Activated naive CD8-positive, alpha-beta T cell (primary cell): Measurements from ENCODE around the gene UBE2C.

Experiments used
- H3K27ac Mint-ChIP-seq: one replicate; pipeline ENCODE4 v1.8.0; 2021; ENCODE audit warnings: mixed read lengths
- H3K27me3 Mint-ChIP-seq: one replicate; pipeline ENCODE4 v1.8.0; 2021; ENCODE audit warnings: mixed read lengths
- H3K36me3 Mint-ChIP-seq: one replicate; pipeline ENCODE4 v1.8.0; 2021; ENCODE audit warnings: mixed read lengths
- H3K4me1 Mint-ChIP-seq: one replicate; pipeline ENCODE4 v1.8.0; 2021; ENCODE audit warnings: low read depth, mixed read lengths
- H3K4me3 Mint-ChIP-seq: one replicate; pipeline ENCODE4 v1.8.0; 2021; ENCODE audit warnings: mild to moderate bottlenecking, mixed read lengths
- H3K9me3 Mint-ChIP-seq: one replicate; pipeline ENCODE4 v1.8.0; 2021; ENCODE audit warnings: low read depth, mixed read lengths

The UBE2C gene

GRCh38 chr20:45834797-45835161, 22.3 kb downstream of the UBE2C start:
- Mint-ChIP-seq H3K27me3 (no peaks in the 10 kb centered on the region), H3K27ac (no peak overlapping the region), H3K4me3 (peak overlapping the region; percentile 68), H3K9me3 (no peaks in the 10 kb centered on the region), H3K4me1 (peaks cover 10% of the 10 kb centered on the region), H3K36me3 (no peaks in the 10 kb centered on the region)

DNA sequence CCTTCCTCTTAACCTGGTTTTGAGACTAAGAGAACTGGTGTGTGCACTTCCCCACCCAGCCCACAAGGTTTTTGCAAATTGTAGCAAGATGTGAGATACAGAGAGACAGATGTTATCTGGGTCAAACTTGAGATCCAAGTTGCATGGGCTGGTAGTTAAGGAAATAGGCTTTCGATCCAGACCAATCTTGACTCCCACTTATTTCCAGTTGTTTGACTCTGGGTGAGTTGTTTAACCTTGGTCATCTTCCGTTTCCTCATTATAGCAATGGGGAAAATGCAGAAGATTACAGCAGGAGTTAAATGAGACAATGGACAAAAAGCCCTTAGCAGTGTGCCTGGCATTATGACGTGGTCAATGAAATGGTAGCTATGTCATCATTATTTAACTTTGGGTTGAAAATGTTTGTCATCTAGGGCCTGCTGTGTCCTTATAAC, 22.9 kb downstream of the UBE2C start:
- no peak overlapping the region for H3K27ac Mint-ChIP-seq
- H3K4me1 Mint-ChIP-seq, result peaks cover 10% of the 10 kb centered on the region
- no peaks in the 10 kb centered on the region for H3K36me3 Mint-ChIP-seq
- H3K27me3 Mint-ChIP-seq, result no peaks in the 10 kb centered on the region
- H3K9me3 Mint-ChIP-seq, result no peaks in the 10 kb centered on the region
- peak overlapping the region; percentile 40 for H3K4me3 Mint-ChIP-seq

DNA sequence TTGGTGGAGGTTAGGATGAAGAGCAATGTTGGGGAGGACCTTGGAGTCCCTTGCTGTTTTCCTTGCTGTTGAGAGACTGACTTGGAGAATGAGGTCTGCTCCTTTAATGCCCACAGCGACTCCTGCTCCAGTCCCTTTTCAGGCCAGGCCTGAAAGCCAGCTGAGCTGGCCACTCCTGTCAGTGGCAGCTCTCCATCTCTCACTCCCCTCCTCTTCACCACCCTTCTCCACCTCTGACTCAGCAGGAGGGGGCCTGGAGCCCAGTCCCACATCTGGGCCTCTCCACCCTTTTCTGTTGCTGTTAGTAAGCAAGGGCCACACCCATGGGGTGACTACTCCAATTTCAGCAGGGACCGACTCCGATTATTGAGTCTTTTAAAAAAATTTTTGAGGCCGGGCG, 23.4 kb downstream of the UBE2C start:
- no peak overlapping the region for H3K27ac Mint-ChIP-seq
- H3K36me3 Mint-ChIP-seq, result no peaks in the 10 kb centered on the region
- H3K9me3 Mint-ChIP-seq, result no peaks in the 10 kb centered on the region
- H3K4me3 Mint-ChIP-seq, result no peak overlapping the region
- H3K27me3 Mint-ChIP-seq, result no peaks in the 10 kb centered on the region
- peaks cover 10% of the 10 kb centered on the region for H3K4me1 Mint-ChIP-seq

DNA sequence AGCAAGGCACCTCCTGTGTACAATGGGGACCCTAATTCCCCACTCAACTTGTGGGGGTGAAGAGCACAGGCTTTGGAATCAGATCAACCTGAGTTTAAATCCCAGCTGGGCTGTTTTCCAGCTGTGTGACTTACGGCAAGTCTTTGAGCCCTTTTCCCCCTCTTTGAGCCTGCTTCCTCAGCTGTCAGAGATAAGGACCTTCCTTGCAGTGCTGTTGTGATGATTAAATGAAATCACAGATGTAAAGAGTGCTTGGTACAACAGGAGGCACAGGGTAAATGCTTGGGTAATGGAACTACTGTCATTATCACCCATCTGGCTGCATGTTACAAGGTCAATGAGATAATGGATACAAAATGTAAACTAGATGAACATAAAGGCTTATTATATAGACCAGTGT, 24.4 kb downstream of the UBE2C start:
- no peak overlapping the region for H3K4me3 Mint-ChIP-seq
- H3K27me3 Mint-ChIP-seq, result no peaks in the 10 kb centered on the region
- peaks cover 10% of the 10 kb centered on the region for H3K4me1 Mint-ChIP-seq
- no peaks in the 10 kb centered on the region for H3K36me3 Mint-ChIP-seq
- no peak overlapping the region for H3K27ac Mint-ChIP-seq
- H3K9me3 Mint-ChIP-seq, result no peaks in the 10 kb centered on the region

DNA sequence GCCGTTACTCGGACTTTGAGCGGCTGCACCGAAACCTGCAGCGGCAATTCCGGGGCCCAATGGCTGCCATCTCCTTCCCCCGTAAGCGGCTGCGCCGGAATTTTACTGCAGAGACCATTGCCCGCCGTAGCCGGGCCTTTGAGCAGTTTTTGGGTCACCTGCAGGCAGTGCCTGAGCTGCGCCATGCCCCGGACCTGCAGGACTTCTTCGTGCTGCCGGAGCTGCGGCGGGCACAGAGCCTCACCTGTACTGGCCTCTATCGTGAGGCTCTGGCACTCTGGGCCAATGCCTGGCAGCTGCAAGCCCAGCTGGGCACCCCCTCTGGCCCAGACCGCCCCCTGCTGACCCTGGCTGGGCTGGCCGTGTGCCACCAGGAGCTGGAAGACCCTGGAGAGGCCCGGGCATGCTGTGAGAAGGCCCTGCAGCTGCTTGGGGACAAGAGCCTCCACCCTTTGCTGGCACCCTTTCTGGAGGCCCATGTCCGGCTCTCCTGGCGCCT, 28.3 kb downstream of the UBE2C start:
- Mint-ChIP-seq H3K27ac (no peak overlapping the region), H3K36me3 (no peaks in the 10 kb centered on the region), H3K4me1 (no peaks in the 10 kb centered on the region), H3K27me3 (no peaks in the 10 kb centered on the region), H3K9me3 (no peaks in the 10 kb centered on the region), H3K4me3 (no peak overlapping the region)

DNA sequence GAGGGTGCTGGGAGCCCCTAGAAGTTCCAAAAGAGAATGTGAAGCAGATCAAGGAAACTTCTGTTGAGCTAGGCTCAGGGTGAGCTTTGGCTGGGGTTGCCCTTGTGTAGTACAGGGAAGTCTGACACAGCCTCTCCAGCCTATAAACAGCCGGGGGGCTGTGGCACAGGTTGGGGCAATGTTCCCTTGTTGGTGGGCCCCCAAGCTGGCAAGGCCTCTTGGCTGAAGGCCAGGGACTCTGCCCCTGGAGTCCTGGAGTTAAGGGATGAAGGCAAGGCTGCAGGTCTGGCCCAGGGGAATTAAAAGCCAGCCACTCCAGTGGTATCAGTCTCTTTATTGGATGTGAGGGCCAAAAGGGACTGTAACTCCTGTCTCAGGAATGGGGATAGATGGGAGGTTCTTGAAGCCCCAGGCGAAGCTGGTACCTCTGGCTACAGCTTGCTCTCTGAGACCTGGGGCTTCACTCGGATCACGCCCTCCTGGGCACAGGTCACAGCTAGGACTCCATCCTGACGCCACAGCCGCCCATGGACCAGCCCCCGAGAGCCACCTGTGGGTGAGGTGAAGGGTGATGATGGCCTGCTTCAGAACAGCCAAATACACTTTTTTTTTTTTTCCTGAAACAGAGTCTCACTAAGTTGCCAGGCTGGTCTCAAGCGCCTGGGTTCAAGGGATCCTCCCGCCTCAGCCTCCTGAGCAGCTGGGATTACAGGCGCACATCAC, 29.1 kb downstream of the UBE2C start:
- H3K27ac Mint-ChIP-seq, result no peak overlapping the region
- no peaks in the 10 kb centered on the region for H3K36me3 Mint-ChIP-seq
- no peak overlapping the region for H3K4me3 Mint-ChIP-seq
- no peaks in the 10 kb centered on the region for H3K4me1 Mint-ChIP-seq
- no peaks in the 10 kb centered on the region for H3K27me3 Mint-ChIP-seq
- no peaks in the 10 kb centered on the region for H3K9me3 Mint-ChIP-seq

- Mint-ChIP-seq H3K4me3 (no peak overlapping the region), H3K36me3 (no peaks in the 10 kb centered on the region), H3K9me3 (no peaks in the 10 kb centered on the region), H3K27me3 (no peaks in the 10 kb centered on the region), H3K27ac (no peak overlapping the region), H3K4me1 (no peaks in the 10 kb centered on the region)
These were observed 29.8 kb downstream of the UBE2C start for GRCh38 chr20:45842169-45842812.

DNA sequence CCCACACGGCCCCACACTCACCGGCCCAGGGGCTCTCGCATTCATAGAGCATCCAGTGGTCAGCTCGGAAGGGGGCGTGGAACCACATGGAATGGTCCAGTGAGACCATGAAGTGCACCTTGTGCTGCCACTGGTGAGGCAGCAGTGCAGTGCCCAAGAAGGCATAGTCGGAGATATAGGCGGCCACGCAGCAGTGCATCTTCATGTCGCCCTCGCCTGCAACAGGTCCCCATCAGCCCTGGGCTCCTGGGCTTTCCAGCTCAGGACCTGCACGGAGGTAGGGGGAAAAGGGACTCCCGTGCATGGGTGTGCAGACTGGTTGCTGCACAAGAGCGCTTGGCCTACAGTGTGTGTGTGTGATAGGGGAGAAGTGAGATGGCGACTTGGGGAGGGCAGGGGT, 31.1 kb downstream of the UBE2C start:
- no peak overlapping the region for H3K4me3 Mint-ChIP-seq
- H3K27ac Mint-ChIP-seq, result no peak overlapping the region
- H3K36me3 Mint-ChIP-seq, result no peaks in the 10 kb centered on the region
- H3K9me3 Mint-ChIP-seq, result no peaks in the 10 kb centered on the region
- H3K27me3 Mint-ChIP-seq, result no peaks in the 10 kb centered on the region
- no peaks in the 10 kb centered on the region for H3K4me1 Mint-ChIP-seq

DNA sequence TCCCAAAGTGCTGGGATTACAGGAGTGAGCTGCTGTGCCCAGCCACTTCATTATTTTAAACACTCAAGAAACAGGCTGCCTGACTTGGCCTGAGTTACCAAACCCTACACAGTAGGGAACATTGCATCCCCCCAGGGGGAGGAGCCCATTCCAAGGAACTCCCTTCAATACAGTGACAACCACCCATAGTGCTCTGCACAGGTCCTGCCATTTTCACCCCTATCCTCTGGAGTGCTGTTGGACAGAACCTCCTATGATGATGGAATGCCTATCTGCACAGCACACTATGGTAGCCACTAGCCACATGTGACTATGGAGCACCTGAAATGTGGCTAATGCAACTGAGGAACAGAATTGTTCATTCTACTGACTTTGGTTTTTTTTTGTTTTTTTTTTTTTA, 33.0 kb downstream of the UBE2C start:
- H3K27ac Mint-ChIP-seq, result no peak overlapping the region
- H3K4me3 Mint-ChIP-seq, result no peak overlapping the region
- no peaks in the 10 kb centered on the region for H3K9me3 Mint-ChIP-seq
- H3K27me3 Mint-ChIP-seq, result no peaks in the 10 kb centered on the region
- peaks cover 2% of the 10 kb centered on the region for H3K36me3 Mint-ChIP-seq
- peaks cover 2% of the 10 kb centered on the region for H3K4me1 Mint-ChIP-seq

GRCh38 chr20:45848421-45848820, 36.0 kb downstream of the UBE2C start:
- H3K9me3 Mint-ChIP-seq, result no peaks in the 10 kb centered on the region
- H3K4me3 Mint-ChIP-seq, result no peak overlapping the region
- H3K27ac Mint-ChIP-seq, result no peak overlapping the region
- peaks cover 7% of the 10 kb centered on the region for H3K36me3 Mint-ChIP-seq
- peaks cover 3% of the 10 kb centered on the region for H3K4me1 Mint-ChIP-seq
- no peaks in the 10 kb centered on the region for H3K27me3 Mint-ChIP-seq

DNA sequence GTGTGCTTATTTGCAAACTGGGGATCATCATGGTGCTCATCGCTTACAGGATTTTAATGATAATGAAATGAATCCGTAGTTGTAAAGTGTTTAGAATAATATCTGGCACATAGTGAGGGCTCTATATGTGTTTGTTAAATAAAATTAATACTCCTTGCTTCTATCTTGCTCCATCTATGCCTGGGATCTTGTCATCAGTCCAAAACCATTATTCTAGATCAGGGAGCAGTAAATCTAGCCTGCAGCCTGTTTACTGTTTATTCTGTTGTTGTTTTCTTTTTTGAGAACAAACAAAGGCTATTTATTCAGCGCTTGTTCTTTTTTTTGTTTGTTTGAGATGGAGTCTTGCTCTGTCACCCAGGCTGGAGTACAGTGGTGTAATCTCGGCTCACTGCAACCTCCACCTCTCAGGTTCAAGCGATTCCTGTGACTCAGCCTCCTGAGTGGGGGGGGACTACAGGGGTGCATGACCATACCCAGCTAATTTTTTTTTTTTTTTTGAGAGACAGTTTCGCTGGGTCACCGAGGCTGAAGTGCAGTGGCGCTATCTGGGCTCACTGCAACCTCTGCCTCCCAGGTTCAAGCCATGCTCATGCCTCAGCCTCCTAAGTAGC, 36.6 kb downstream of the UBE2C start:
- Mint-ChIP-seq H3K9me3 (no peaks in the 10 kb centered on the region), H3K27me3 (no peaks in the 10 kb centered on the region), H3K27ac (no peak overlapping the region), H3K4me1 (peaks cover 10% of the 10 kb centered on the region), H3K4me3 (no peak overlapping the region), H3K36me3 (peaks cover 7% of the 10 kb centered on the region)

- Mint-ChIP-seq H3K9me3 (no peaks in the 10 kb centered on the region), H3K4me3 (no peak overlapping the region), H3K36me3 (peaks cover 7% of the 10 kb centered on the region)
These were observed 37.8 kb downstream of the UBE2C start for GRCh38 chr20:45850238-45850637.

GRCh38 chr20:45850926-45851325, 38.5 kb downstream of the UBE2C start:
- Mint-ChIP-seq H3K27me3 (no peaks in the 10 kb centered on the region), H3K36me3 (peaks cover 7% of the 10 kb centered on the region), H3K4me1 (peaks cover 24% of the 10 kb centered on the region), H3K4me3 (no peak overlapping the region), H3K9me3 (no peaks in the 10 kb centered on the region), H3K27ac (no peak overlapping the region)

More at GRCh38 chr20:45850238-45850637, 37.8 kb downstream of the UBE2C start:
- no peaks in the 10 kb centered on the region for H3K27me3 Mint-ChIP-seq
- H3K4me1 Mint-ChIP-seq, result peaks cover 18% of the 10 kb centered on the region
- H3K27ac Mint-ChIP-seq, result peak overlapping the region; percentile 10

- H3K27ac Mint-ChIP-seq, result no peak overlapping the region
- H3K27me3 Mint-ChIP-seq, result no peaks in the 10 kb centered on the region
- peaks cover 7% of the 10 kb centered on the region for H3K36me3 Mint-ChIP-seq
- H3K9me3 Mint-ChIP-seq, result no peaks in the 10 kb centered on the region
- no peak overlapping the region for H3K4me3 Mint-ChIP-seq
- H3K4me1 Mint-ChIP-seq, result peaks cover 28% of the 10 kb centered on the region
These were observed 39.1 kb downstream of the UBE2C start for GRCh38 chr20:45851501-45851900.

- no peaks in the 10 kb centered on the region for H3K27me3 Mint-ChIP-seq
- H3K4me3 Mint-ChIP-seq, result no peak overlapping the region
- peaks cover 30% of the 10 kb centered on the region for H3K4me1 Mint-ChIP-seq
- no peaks in the 10 kb centered on the region for H3K9me3 Mint-ChIP-seq
- H3K36me3 Mint-ChIP-seq, result peaks cover 7% of the 10 kb centered on the region
- no peak overlapping the region for H3K27ac Mint-ChIP-seq
These were observed 39.9 kb downstream of the UBE2C start for GRCh38 chr20:45852326-45852725.
